K562 (cell line): ENCODE data around the gene TMEM158. TPM values are rescaled to one million over a fixed set of nuclear protein-coding genes. Genes with fewer than 3 reads are reported as not detected.

ENCODE experiments used
- BDP1 ChIP-seq: IDR thresholded peaks from 3 replicates; pipeline ENCODE4 v1.6.1; 2011; ENCODE audit not compliant: insufficient read length, insufficient read depth
- CHD1 ChIP-seq: fragments of 200-600 bp; sonication (generic); IDR thresholded peaks from one replicate; pipeline ENCODE4 v1.6.1; 2012; ENCODE audit warnings: mild to moderate bottlenecking, moderate library complexity, low read length, inconsistent platforms
- COPS2 ChIP-seq: fragments of 450-650 bp; conservative IDR thresholded peaks from 2 replicates; pipeline ENCODE4 v1.6.1; 2016; ENCODE audit warnings: mild to moderate bottlenecking, moderate library complexity
- ESRRA ChIP-seq: fragments of 450-650 bp; IDR thresholded peaks from 2 replicates; pipeline ENCODE4 v1.6.1; 2014; ENCODE audit warnings: low read depth, mild to moderate bottlenecking, moderate library complexity, borderline replicate concordance
- HMG20A ChIP-seq: fragments of 450-650 bp; formaldehyde crosslinking; conservative IDR thresholded peaks from 2 replicates; pipeline ENCODE4 v1.4.0; 2020; ENCODE audit warnings: mild to moderate bottlenecking, mixed read lengths
- HNRNPUL1 ChIP-seq: fragments of 200-400 bp; formaldehyde crosslinking; IDR thresholded peaks from 2 replicates; pipeline ENCODE4 v1.6.1; 2017; ENCODE audit warnings: low read length
- KHSRP ChIP-seq: fragments of 450-650 bp; IDR thresholded peaks from 2 replicates; pipeline ENCODE4 v1.6.1; 2017
- LCOR ChIP-seq: sonication (generic); formaldehyde crosslinking; IDR thresholded peaks from 2 replicates; pipeline ENCODE4 v1.8.0; 2022; ENCODE audit warnings: mild to moderate bottlenecking, missing genetic modification reagents
- NFXL1 ChIP-seq: fragments of 450-650 bp; formaldehyde crosslinking; IDR thresholded peaks from 2 replicates; pipeline ENCODE4 v1.4.0; 2021; ENCODE audit warnings: mild to moderate bottlenecking
- NUFIP1 ChIP-seq: fragments of 450-650 bp; IDR thresholded peaks from 2 replicates; pipeline ENCODE4 v1.6.1; 2018; ENCODE audit not compliant: partially characterized antibody
- SIX5 ChIP-seq, 2 experiments: IDR thresholded peaks; 2 replicates each; pipeline ENCODE4 v1.6.1; 2011; ENCODE audit warnings: low read length in 2 of 2, borderline replicate concordance in 1 of 2, low read depth in 1 of 2, mild to moderate bottlenecking in 1 of 2, moderate library complexity in 1 of 2; ENCODE audit not compliant: insufficient read depth in 1 of 2
- SMAD3 ChIP-seq: fragments of 450-650 bp; formaldehyde crosslinking; conservative IDR thresholded peaks from 2 replicates; pipeline ENCODE4 v1.4.0; 2020; ENCODE audit warnings: mild to moderate bottlenecking
- SRF ChIP-seq, 2 experiments: fragments of 250-450, 450-650 bp in 1 of 2; sonication (Bioruptor Pico) in 1 of 2; sonication (generic) in 1 of 2; formaldehyde crosslinking; IDR thresholded peaks; 2 replicates each; pipeline versions ENCODE4 v1.5.0 to v1.5.1; 2020 to 2022; ENCODE audit warnings: mild to moderate bottlenecking in 1 of 2, missing genetic modification reagents in 1 of 2
- ZBTB17 ChIP-seq: fragments of 450-650 bp; formaldehyde crosslinking; IDR thresholded peaks from 2 replicates; pipeline ENCODE4 v1.4.0; 2020; ENCODE audit warnings: mild to moderate bottlenecking
- ZFP36 ChIP-seq: fragments of 150-350 bp; IDR thresholded peaks from 2 replicates; pipeline ENCODE4 v1.6.1; 2018; ENCODE audit warnings: low read length, low read depth; ENCODE audit not compliant: partially characterized antibody
- polyA plus RNA-seq, 8 experiments: library from polyadenylated mRNA; depleted of rRNA in 4 of 8; stranded (reverse) in 5 of 8; unstranded in 3 of 8; fragments of >200 nt; fragmentation: Nextera tagmentation in 2 of 8; fragmentation: Illumina TruSeq in 1 of 8; extraction: Ambion mirVana in 2 of 8; extraction: Trizol in 1 of 8; gene quantifications; 2 replicates each; pipeline versions ENCODE4 v1.2.1 to v1.2.3, GENCODE V29; 2011 to 2014; ENCODE audit warnings: inconsistent platforms in 1 of 8, missing spikeins in 1 of 8
- total RNA-seq, 7 experiments: library from RNA; depleted of rRNA in 6 of 7; stranded (reverse); fragments of >200 nt in 6 of 7; fragmentation: Illumina TruSeq in 2 of 7; extraction: Trizol in 2 of 7; gene quantifications; 2 replicates each; pipeline versions ENCODE4 v1.2.1 to v1.2.3, GENCODE V29; 2011 to 2021; ENCODE audit warnings: low replicate concordance in 1 of 7
- TF ChIP-seq, protein P1 (sequence below): sonication (generic); formaldehyde crosslinking; IDR thresholded peaks from 2 replicates; pipeline ENCODE4 v1.8.1; 2023; ENCODE audit warnings: mild to moderate bottlenecking, missing genetic modification reagents, moderate library complexity
- TF ChIP-seq, protein P2 (sequence below): fragments of 250-450 bp; sonication (Bioruptor Pico); IDR thresholded peaks from 2 replicates; pipeline ENCODE4 v1.4.0; 2020; ENCODE audit warnings: mild to moderate bottlenecking, moderate library complexity
- TF ChIP-seq, protein P3 (sequence below), 3 experiments: IDR thresholded peaks in 2 of 3; conservative IDR thresholded peaks in 1 of 3; 2 replicates each; pipeline ENCODE4 v1.5.1; 2011 to 2012; ENCODE audit warnings: low read length in 3 of 3, mild to moderate bottlenecking in 3 of 3, control low read depth in 2 of 3, improper control_type of control experiment in 1 of 3, inconsistent platforms in 1 of 3, low read depth in 1 of 3, mixed read lengths in 1 of 3, moderate library complexity in 1 of 3; ENCODE audit not compliant: insufficient read depth in 2 of 3
- TF ChIP-seq, protein P4 (sequence below): fragments of 450-650 bp; IDR thresholded peaks from 2 replicates; pipeline ENCODE4 v1.6.1; 2018; ENCODE audit warnings: mild to moderate bottlenecking, low read depth; ENCODE audit not compliant: partially characterized antibody
- TF ChIP-seq, protein P5 (sequence below): fragments of 450-650 bp; formaldehyde crosslinking; IDR thresholded peaks from 2 replicates; pipeline ENCODE4 v1.4.0; 2022; ENCODE audit warnings: mild to moderate bottlenecking, moderate library complexity

The TMEM158 gene
- total and polyA plus RNA-seq, 9 of the 15 experiments (the other 6 are each of a cell fraction or from before 2014, with no cell fraction given): 2.2 to 46.5 (median 8.4) TPM

DNA sequence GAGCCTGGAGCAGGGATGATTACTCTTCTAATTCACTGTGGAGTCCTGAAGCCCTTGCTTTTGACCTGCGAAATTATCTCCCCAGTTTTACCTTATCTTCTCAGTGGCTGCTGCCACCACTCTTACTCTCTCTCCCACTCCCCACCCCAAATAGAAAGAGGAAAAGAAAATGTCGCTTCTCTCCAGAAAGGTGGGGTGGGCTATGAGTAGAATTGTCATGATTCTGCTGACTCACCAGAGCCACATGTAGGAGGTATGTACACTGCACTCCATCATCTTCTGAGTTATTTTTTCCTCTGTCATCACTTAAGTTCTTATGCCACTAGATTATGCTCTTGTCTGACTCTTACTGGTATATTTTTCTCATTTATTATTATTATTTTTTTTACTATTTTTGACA, 43.9 kb upstream of the TMEM158 start (continued):
- TF ChIP-seq SRF (CRISPR knock-in tag; IDR thresholded peaks at IDR 0.05) (no peak), HMG20A (CRISPR knock-in tag) (no peak), LCOR (no peak), BDP1 (no peak), ZFP36 (no peak), KHSRP (no peak), NFXL1 (CRISPR knock-in tag) (no peak), ZBTB17 (CRISPR knock-in tag) (no peak), CHD1 (no peak), COPS2 (no peak), NUFIP1 (no peak), SMAD3 (CRISPR knock-in tag) (no peak; the same call in 1 of the 2 replicates), SIX5 (IDR thresholded peaks at IDR 0.05; ENCODE audit: borderline replicate concordance in 1 of 2, insufficient read depth in 1 of 2, low read depth in 1 of 2, low read length in 2 of 2) (no peak), ESRRA (no peak), HNRNPUL1 (no peak)
- TF ChIP-seq, protein P1, sequence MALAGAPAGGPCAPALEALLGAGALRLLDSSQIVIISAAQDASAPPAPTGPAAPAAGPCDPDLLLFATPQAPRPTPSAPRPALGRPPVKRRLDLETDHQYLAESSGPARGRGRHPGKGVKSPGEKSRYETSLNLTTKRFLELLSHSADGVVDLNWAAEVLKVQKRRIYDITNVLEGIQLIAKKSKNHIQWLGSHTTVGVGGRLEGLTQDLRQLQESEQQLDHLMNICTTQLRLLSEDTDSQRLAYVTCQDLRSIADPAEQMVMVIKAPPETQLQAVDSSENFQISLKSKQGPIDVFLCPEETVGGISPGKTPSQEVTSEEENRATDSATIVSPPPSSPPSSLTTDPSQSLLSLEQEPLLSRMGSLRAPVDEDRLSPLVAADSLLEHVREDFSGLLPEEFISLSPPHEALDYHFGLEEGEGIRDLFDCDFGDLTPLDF: no peak
- TF ChIP-seq, protein P2, sequence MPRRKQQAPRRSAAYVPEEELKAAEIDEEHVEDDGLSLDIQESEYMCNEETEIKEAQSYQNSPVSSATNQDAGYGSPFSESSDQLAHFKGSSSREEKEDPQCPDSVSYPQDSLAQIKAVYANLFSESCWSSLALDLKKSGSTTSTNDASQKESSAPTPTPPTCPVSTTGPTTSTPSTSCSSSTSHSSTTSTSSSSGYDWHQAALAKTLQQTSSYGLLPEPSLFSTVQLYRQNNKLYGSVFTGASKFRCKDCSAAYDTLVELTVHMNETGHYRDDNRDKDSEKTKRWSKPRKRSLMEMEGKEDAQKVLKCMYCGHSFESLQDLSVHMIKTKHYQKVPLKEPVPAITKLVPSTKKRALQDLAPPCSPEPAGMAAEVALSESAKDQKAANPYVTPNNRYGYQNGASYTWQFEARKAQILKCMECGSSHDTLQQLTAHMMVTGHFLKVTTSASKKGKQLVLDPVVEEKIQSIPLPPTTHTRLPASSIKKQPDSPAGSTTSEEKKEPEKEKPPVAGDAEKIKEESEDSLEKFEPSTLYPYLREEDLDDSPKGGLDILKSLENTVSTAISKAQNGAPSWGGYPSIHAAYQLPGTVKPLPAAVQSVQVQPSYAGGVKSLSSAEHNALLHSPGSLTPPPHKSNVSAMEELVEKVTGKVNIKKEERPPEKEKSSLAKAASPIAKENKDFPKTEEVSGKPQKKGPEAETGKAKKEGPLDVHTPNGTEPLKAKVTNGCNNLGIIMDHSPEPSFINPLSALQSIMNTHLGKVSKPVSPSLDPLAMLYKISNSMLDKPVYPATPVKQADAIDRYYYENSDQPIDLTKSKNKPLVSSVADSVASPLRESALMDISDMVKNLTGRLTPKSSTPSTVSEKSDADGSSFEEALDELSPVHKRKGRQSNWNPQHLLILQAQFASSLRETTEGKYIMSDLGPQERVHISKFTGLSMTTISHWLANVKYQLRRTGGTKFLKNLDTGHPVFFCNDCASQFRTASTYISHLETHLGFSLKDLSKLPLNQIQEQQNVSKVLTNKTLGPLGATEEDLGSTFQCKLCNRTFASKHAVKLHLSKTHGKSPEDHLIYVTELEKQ (CRISPR knock-in tag): no peak
- TF ChIP-seq, protein P3, sequence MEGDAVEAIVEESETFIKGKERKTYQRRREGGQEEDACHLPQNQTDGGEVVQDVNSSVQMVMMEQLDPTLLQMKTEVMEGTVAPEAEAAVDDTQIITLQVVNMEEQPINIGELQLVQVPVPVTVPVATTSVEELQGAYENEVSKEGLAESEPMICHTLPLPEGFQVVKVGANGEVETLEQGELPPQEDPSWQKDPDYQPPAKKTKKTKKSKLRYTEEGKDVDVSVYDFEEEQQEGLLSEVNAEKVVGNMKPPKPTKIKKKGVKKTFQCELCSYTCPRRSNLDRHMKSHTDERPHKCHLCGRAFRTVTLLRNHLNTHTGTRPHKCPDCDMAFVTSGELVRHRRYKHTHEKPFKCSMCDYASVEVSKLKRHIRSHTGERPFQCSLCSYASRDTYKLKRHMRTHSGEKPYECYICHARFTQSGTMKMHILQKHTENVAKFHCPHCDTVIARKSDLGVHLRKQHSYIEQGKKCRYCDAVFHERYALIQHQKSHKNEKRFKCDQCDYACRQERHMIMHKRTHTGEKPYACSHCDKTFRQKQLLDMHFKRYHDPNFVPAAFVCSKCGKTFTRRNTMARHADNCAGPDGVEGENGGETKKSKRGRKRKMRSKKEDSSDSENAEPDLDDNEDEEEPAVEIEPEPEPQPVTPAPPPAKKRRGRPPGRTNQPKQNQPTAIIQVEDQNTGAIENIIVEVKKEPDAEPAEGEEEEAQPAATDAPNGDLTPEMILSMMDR (IDR thresholded peaks at IDR 0.05 in 2 of 3, conservative IDR thresholded peaks at IDR 0.05 in 1 of 3; ENCODE audit: insufficient read depth in 2 of 3, low read depth in 1 of 3, low read length in 3 of 3): peak in 1 of 3 experiments; percentile 7; a peak in 1 of 6 replicates
- TF ChIP-seq, protein P4, sequence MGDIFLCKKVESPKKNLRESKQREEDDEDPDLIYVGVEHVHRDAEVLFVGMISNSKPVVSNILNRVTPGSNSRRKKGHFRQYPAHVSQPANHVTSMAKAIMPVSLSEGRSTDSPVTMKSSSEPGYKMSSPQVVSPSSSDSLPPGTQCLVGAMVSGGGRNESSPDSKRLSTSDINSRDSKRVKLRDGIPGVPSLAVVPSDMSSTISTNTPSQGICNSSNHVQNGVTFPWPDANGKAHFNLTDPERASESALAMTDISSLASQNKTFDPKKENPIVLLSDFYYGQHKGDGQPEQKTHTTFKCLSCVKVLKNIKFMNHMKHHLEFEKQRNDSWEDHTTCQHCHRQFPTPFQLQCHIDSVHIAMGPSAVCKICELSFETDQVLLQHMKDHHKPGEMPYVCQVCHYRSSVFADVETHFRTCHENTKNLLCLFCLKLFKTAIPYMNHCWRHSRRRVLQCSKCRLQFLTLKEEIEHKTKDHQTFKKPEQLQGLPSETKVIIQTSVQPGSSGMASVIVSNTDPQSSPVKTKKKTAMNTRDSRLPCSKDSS: no peak
- TF ChIP-seq, protein P5, sequence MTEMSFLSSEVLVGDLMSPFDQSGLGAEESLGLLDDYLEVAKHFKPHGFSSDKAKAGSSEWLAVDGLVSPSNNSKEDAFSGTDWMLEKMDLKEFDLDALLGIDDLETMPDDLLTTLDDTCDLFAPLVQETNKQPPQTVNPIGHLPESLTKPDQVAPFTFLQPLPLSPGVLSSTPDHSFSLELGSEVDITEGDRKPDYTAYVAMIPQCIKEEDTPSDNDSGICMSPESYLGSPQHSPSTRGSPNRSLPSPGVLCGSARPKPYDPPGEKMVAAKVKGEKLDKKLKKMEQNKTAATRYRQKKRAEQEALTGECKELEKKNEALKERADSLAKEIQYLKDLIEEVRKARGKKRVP (CRISPR knock-in tag): no peak
